ENCODE results near the gene LTBP1.

Gene LTBP1

GRCh38 chr2:33321876-33322483, 375.2 kb downstream of the LTBP1 start:
- Histone ChIP-seq H3K9me3 (ENCODE audit: control insufficient read depth, low read length) (no peaks in the 10 kb centered on the region), H3K27me3 (replicated peaks; ENCODE audit: control insufficient read depth, insufficient read depth, low read length) (no peaks in the 10 kb centered on the region), H3K4me3 (ENCODE audit: low read length) (peak overlapping the region; percentile 3), H3K4me1 (ENCODE audit: control insufficient read depth, insufficient read depth, low read length) (peaks cover 24% of the 10 kb centered on the region), H3K9ac (ENCODE audit: low read length) (no peak overlapping the region), H3K36me3 (ENCODE audit: control insufficient read depth, insufficient read depth, low read length, severe bottlenecking) (no peaks in the 10 kb centered on the region)
- DNase-seq (ENCODE audit: low read depth) = peak; percentile 71

- H3K9ac ChIP-seq (ENCODE audit: low read length) = no peak overlapping the region
- peaks cover 18% of the 10 kb centered on the region for H3K4me1 ChIP-seq (ENCODE audit: control insufficient read depth, insufficient read depth, low read length)
- no peaks in the 10 kb centered on the region for H3K36me3 ChIP-seq (ENCODE audit: control insufficient read depth, insufficient read depth, low read length, severe bottlenecking)
- no peak for DNase-seq (ENCODE audit: low read depth)
- H3K27me3 ChIP-seq (replicated peaks; ENCODE audit: control insufficient read depth, insufficient read depth, low read length) = no peaks in the 10 kb centered on the region
- H3K9me3 ChIP-seq (ENCODE audit: control insufficient read depth, low read length) = no peaks in the 10 kb centered on the region
- no peak overlapping the region for H3K4me3 ChIP-seq (ENCODE audit: low read length)
Observed at GRCh38 chr2:33322612-33323011, 375.9 kb downstream of the LTBP1 start.

GRCh38 chr2:33323957-33324356, 377.2 kb downstream of the LTBP1 start:
- H3K27me3 ChIP-seq (replicated peaks; ENCODE audit: control insufficient read depth, insufficient read depth, low read length) = no peaks in the 10 kb centered on the region
- no peaks in the 10 kb centered on the region for H3K36me3 ChIP-seq (ENCODE audit: control insufficient read depth, insufficient read depth, low read length, severe bottlenecking)
- peaks cover 15% of the 10 kb centered on the region for H3K4me1 ChIP-seq (ENCODE audit: control insufficient read depth, insufficient read depth, low read length)
- H3K9ac ChIP-seq (ENCODE audit: low read length) = no peak overlapping the region
- DNase-seq (ENCODE audit: low read depth) = no peak
- H3K9me3 ChIP-seq (ENCODE audit: control insufficient read depth, low read length) = no peaks in the 10 kb centered on the region
- no peak overlapping the region for H3K4me3 ChIP-seq (ENCODE audit: low read length)

GRCh38 chr2:33326100-33326499, 379.3 kb downstream of the LTBP1 start:
- Histone ChIP-seq H3K4me1 (ENCODE audit: control insufficient read depth, insufficient read depth, low read length) (peaks cover 14% of the 10 kb centered on the region), H3K4me3 (ENCODE audit: low read length) (no peak overlapping the region), H3K27me3 (replicated peaks; ENCODE audit: control insufficient read depth, insufficient read depth, low read length) (no peaks in the 10 kb centered on the region), H3K9ac (ENCODE audit: low read length) (no peak overlapping the region), H3K9me3 (ENCODE audit: control insufficient read depth, low read length) (no peaks in the 10 kb centered on the region), H3K36me3 (ENCODE audit: control insufficient read depth, insufficient read depth, low read length, severe bottlenecking) (no peaks in the 10 kb centered on the region)
- DNase-seq (ENCODE audit: low read depth) = no peak

GRCh38 chr2:33333433-33333832, 386.7 kb downstream of the LTBP1 start:
- no peaks in the 10 kb centered on the region for H3K36me3 ChIP-seq (ENCODE audit: control insufficient read depth, insufficient read depth, low read length, severe bottlenecking)
- H3K9ac ChIP-seq (ENCODE audit: low read length) = no peak overlapping the region
- DNase-seq (ENCODE audit: low read depth) = no peak
- H3K4me3 ChIP-seq (ENCODE audit: low read length) = no peak overlapping the region
- no peaks in the 10 kb centered on the region for H3K27me3 ChIP-seq (replicated peaks; ENCODE audit: control insufficient read depth, insufficient read depth, low read length)
- peaks cover 12% of the 10 kb centered on the region for H3K4me1 ChIP-seq (ENCODE audit: control insufficient read depth, insufficient read depth, low read length)
- H3K9me3 ChIP-seq (ENCODE audit: control insufficient read depth, low read length) = no peaks in the 10 kb centered on the region

GRCh38 chr2:33334083-33334482, 387.3 kb downstream of the LTBP1 start:
- no peaks in the 10 kb centered on the region for H3K9me3 ChIP-seq (ENCODE audit: control insufficient read depth, low read length)
- no peaks in the 10 kb centered on the region for H3K27me3 ChIP-seq (replicated peaks; ENCODE audit: control insufficient read depth, insufficient read depth, low read length)
- H3K9ac ChIP-seq (ENCODE audit: low read length) = no peak overlapping the region
- no peaks in the 10 kb centered on the region for H3K36me3 ChIP-seq (ENCODE audit: control insufficient read depth, insufficient read depth, low read length, severe bottlenecking)
- H3K4me1 ChIP-seq (ENCODE audit: control insufficient read depth, insufficient read depth, low read length) = peaks cover 17% of the 10 kb centered on the region
- H3K4me3 ChIP-seq (ENCODE audit: low read length) = no peak overlapping the region
- DNase-seq (ENCODE audit: low read depth) = no peak

GRCh38 chr2:33335516-33335915, 388.8 kb downstream of the LTBP1 start:
- H3K4me1 ChIP-seq (ENCODE audit: control insufficient read depth, insufficient read depth, low read length) = peaks cover 20% of the 10 kb centered on the region
- H3K27me3 ChIP-seq (replicated peaks; ENCODE audit: control insufficient read depth, insufficient read depth, low read length) = no peaks in the 10 kb centered on the region
- no peak for DNase-seq (ENCODE audit: low read depth)
- H3K9me3 ChIP-seq (ENCODE audit: control insufficient read depth, low read length) = no peaks in the 10 kb centered on the region
- H3K36me3 ChIP-seq (ENCODE audit: control insufficient read depth, insufficient read depth, low read length, severe bottlenecking) = no peaks in the 10 kb centered on the region
- H3K9ac ChIP-seq (ENCODE audit: low read length) = no peak overlapping the region
- H3K4me3 ChIP-seq (ENCODE audit: low read length) = no peak overlapping the region

GRCh38 chr2:33336036-33336625, 389.4 kb downstream of the LTBP1 start:
- DNase-seq (ENCODE audit: low read depth) = no peak
- no peak overlapping the region for H3K4me3 ChIP-seq (ENCODE audit: low read length)
- H3K4me1 ChIP-seq (ENCODE audit: control insufficient read depth, insufficient read depth, low read length) = peaks cover 20% of the 10 kb centered on the region
- no peak overlapping the region for H3K9ac ChIP-seq (ENCODE audit: low read length)
- no peaks in the 10 kb centered on the region for H3K9me3 ChIP-seq (ENCODE audit: control insufficient read depth, low read length)
- no peaks in the 10 kb centered on the region for H3K36me3 ChIP-seq (ENCODE audit: control insufficient read depth, insufficient read depth, low read length, severe bottlenecking)
- H3K27me3 ChIP-seq (replicated peaks; ENCODE audit: control insufficient read depth, insufficient read depth, low read length) = no peaks in the 10 kb centered on the region

GRCh38 chr2:33337385-33337960, 390.7 kb downstream of the LTBP1 start:
- Histone ChIP-seq H3K4me1 (ENCODE audit: control insufficient read depth, insufficient read depth, low read length) (peaks cover 20% of the 10 kb centered on the region), H3K36me3 (ENCODE audit: control insufficient read depth, insufficient read depth, low read length, severe bottlenecking) (no peaks in the 10 kb centered on the region), H3K27me3 (replicated peaks; ENCODE audit: control insufficient read depth, insufficient read depth, low read length) (no peaks in the 10 kb centered on the region), H3K4me3 (ENCODE audit: low read length) (no peak overlapping the region), H3K9me3 (ENCODE audit: control insufficient read depth, low read length) (no peaks in the 10 kb centered on the region), H3K9ac (ENCODE audit: low read length) (no peak overlapping the region)
- no peak for DNase-seq (ENCODE audit: low read depth)

GRCh38 chr2:33337981-33338380, 391.2 kb downstream of the LTBP1 start:
- H3K4me3 ChIP-seq (ENCODE audit: low read length) = no peak overlapping the region
- no peak for DNase-seq (ENCODE audit: low read depth)
- no peaks in the 10 kb centered on the region for H3K9me3 ChIP-seq (ENCODE audit: control insufficient read depth, low read length)
- peaks cover 20% of the 10 kb centered on the region for H3K4me1 ChIP-seq (ENCODE audit: control insufficient read depth, insufficient read depth, low read length)
- H3K9ac ChIP-seq (ENCODE audit: low read length) = no peak overlapping the region
- no peaks in the 10 kb centered on the region for H3K27me3 ChIP-seq (replicated peaks; ENCODE audit: control insufficient read depth, insufficient read depth, low read length)
- no peaks in the 10 kb centered on the region for H3K36me3 ChIP-seq (ENCODE audit: control insufficient read depth, insufficient read depth, low read length, severe bottlenecking)

- Histone ChIP-seq H3K27me3 (replicated peaks; ENCODE audit: control insufficient read depth, insufficient read depth, low read length) (no peaks in the 10 kb centered on the region), H3K9me3 (ENCODE audit: control insufficient read depth, low read length) (no peaks in the 10 kb centered on the region), H3K4me3 (ENCODE audit: low read length) (no peak overlapping the region), H3K4me1 (ENCODE audit: control insufficient read depth, insufficient read depth, low read length) (peaks cover 20% of the 10 kb centered on the region), H3K9ac (ENCODE audit: low read length) (no peak overlapping the region), H3K36me3 (ENCODE audit: control insufficient read depth, insufficient read depth, low read length, severe bottlenecking) (no peaks in the 10 kb centered on the region)
- DNase-seq (ENCODE audit: low read depth) = no peak
Observed at GRCh38 chr2:33339269-33339668, 392.5 kb downstream of the LTBP1 start.

All from adipocyte (in vitro differentiated cells).